Left lobe of liver (tissue), 2 donors: ENCODE results near the gene DEPDC7. TPM values are rescaled to one million over a fixed set of nuclear protein-coding genes. Genes with fewer than 3 reads are reported as not detected.

ENCODE experiments used
- ATAC-seq: fragments of 200-7000 bp; cut with Tn5 transposase; one replicate; pipeline ENCODE4 v1.9.1; 2020; ENCODE audit warnings: mild to moderate bottlenecking, moderate library complexity
- DNase-seq: peaks from one replicate; pipeline ENCODE4 v3.0.0-alpha.2; 2020; ENCODE audit warnings: low spot score
- total RNA-seq: library from RNA; stranded (reverse); gene quantifications from one replicate; pipeline ENCODE4 v1.2.1, GENCODE V29; 2021
- donor health status: DM: no; HTN: no; CAD: no; lungs with moderate emphysema.
- donor health status: DM: no; HTN: yes; CAD: no.

The DEPDC7 gene
- total RNA-seq, 1 donor from 2014 or later, result 26.1 TPM

- DNase-seq (no peak), ATAC-seq (no peak)
Observed at GRCh38 chr11:33059331-33060007, 43.8 kb downstream of the DEPDC7 start.

GRCh38 chr11:33060271-33060670 is 44.6 kb downstream of the DEPDC7 start:
- ATAC-seq, result no peak
- no peak for DNase-seq

GRCh38 chr11:33062137-33062536 is 46.5 kb downstream of the DEPDC7 start:
- DNase-seq (no peak), ATAC-seq (no peak)

- ATAC-seq (no peak), DNase-seq (no peak)
Observed at GRCh38 chr11:33063326-33063881, 47.7 kb downstream of the DEPDC7 start.

- DNase-seq, result no peak
Observed at GRCh38 chr11:33064033-33064825, 48.6 kb downstream of the DEPDC7 start.

GRCh38 chr11:33064866-33065265 is 49.2 kb downstream of the DEPDC7 start:
- no peak for DNase-seq
- no peak for ATAC-seq

More at GRCh38 chr11:33064033-33064825, 48.6 kb downstream of the DEPDC7 start:
- ATAC-seq, result no peak

- ATAC-seq, result peak; percentile 93
Observed at GRCh38 chr11:33065445-33066178, 49.9 kb downstream of the DEPDC7 start.

GRCh38 chr11:33067294-33067693 is 51.6 kb downstream of the DEPDC7 start:
- ATAC-seq (no peak), DNase-seq (no peak)

More at GRCh38 chr11:33065445-33066178, 49.9 kb downstream of the DEPDC7 start:
- DNase-seq, result peak; percentile 77

- DNase-seq (no peak), ATAC-seq (no peak)
Observed at GRCh38 chr11:33068611-33069340, 53.1 kb downstream of the DEPDC7 start.

- ATAC-seq, result no peak
- no peak for DNase-seq
Observed at GRCh38 chr11:33072465-33072864, 56.8 kb downstream of the DEPDC7 start.

Other genes starting within 250 kb of the DEPDC7 start
- 0.40 TPM for gene CCDC73, start 221.2 kb upstream of the DEPDC7 start, total RNA-seq
- 12.2 TPM for gene PRRG4, start 186.0 kb upstream of the DEPDC7 start, total RNA-seq
- gene QSER1, start 123.1 kb upstream of the DEPDC7 start, total RNA-seq, result 7.3 TPM
- 4.2 TPM for gene TCP11L1, start 23.7 kb downstream of the DEPDC7 start, total RNA-seq
- 9.9 TPM for gene CSTF3, start 145.6 kb downstream of the DEPDC7 start, total RNA-seq
- gene HIPK3, start 241.5 kb downstream of the DEPDC7 start, total RNA-seq, result 34.9 TPM